HG03039 (cell line): ENCODE measurements around the gene PGBD5.

Experiments used
- ATAC-seq: cut with Tn5 transposase; IDR thresholded peaks from one replicate; pipeline ENCODE4 v1.9.1; 2021; ENCODE audit warnings: mild to moderate bottlenecking, moderate library complexity; ENCODE audit not compliant: unreplicated experiment

The PGBD5 gene

DNA sequence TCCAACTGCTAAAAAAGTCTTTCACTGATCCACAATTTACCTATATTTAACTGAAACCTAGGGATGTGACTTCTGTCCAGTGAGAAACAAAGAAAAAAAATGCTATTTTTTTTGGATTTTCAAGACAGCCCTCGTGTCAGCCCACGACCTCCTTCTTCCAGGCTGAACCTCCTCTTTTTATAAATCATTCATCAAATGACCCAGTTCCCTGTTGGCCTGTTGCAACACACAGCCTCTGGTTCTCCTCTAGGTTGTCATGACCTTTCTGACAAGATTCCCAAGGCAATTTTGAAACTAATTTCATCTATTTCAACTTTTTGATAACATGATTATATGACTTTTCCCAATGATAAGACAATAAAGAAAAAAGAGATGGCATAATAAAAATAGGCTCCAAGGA, 74.6 kb downstream of the PGBD5 start:
- ATAC-seq, result no peak

DNA sequence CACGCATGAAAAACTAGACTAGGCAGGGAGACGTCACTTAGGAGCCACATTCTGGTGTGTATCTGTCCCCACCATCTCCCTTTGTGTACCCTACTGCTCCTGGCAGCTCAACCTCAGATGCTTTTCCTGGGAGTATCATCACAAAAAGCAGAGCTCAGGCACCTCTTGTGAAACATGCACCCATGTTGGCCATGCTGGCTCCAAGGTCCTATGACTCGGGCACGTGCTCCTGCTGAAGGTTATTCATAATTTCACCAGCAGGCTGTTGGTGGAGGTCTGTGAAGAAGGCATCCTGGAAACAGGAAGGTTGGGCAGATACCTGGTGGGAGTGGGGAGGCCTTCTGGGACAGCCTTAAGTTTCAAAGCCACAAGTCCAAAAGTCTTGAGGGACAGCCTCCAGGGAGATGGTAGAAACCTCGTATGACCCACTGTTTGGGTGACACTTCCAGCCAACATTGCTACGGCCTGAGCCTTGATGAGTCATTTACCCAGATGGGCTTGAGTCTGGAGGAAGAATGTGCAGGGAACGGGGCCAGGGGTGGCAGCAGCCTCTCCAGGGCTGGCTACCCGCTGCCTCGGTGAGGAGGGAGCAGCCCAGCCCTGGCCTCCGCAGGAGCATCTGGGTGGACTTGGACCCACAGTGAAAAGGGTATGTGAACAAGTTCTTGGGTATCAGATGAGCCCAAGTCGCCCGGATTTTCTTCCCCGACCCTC, 75.8 kb downstream of the PGBD5 start:
- no peak for ATAC-seq

DNA sequence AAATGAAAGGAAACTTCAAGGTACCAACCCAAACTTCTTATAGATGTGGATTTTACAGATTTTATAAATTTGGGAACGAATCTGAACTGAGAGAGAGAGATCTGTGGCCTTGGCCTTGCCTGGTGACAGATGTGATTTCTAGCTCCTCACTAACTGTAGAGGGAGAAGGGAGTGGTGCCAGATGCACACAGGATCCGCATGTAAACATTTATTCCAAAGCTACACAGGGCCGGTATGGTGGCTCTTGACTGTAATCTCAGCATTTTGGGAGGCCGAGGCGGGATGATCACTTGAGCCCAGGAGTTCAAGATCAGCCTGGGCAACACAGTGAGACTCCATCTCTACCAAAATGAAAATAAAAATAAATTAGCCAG, 77.1 kb downstream of the PGBD5 start:
- ATAC-seq, result no peak

GRCh38 chr1:230348386-230349019, 77.6 kb downstream of the PGBD5 start:
- ATAC-seq, result no peak

GRCh38 chr1:230347896-230348295, 78.2 kb downstream of the PGBD5 start:
- ATAC-seq, result no peak

DNA sequence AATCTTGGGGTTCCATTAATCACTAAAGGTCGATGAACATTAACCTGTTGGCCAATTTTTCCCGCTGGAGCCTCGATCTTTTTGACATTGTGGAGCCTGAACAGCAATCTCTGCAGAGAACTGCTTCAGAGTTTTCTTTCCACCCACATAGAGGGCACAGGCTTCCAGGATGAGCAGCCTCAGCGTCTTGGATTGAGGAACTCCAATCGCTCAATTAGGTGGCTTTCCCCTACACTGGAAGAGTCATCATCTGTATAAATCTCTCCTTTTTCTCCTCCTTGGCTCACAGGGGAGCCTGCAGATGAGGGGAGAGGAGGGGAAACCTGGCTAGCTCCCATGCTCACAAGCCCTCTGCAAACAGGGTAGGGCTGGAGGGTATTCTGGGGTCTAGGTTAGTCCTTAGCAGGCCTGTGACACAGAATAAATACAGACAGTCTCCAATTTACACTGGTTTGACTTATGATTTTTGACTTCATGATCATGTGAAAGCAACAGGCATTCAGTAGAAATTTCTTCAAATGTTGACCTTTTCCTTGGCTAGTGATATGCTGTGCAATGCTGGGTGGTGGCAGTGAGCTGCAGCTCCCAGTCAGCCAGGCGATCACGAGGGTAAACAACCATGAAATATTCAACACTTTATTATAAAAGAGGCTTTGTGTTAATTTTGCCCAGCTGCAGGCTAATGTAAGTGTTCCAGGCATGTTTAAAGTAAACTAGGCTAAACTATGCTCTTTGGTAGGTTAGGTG, 80.8 kb downstream of the PGBD5 start:
- ATAC-seq, result no peak

DNA sequence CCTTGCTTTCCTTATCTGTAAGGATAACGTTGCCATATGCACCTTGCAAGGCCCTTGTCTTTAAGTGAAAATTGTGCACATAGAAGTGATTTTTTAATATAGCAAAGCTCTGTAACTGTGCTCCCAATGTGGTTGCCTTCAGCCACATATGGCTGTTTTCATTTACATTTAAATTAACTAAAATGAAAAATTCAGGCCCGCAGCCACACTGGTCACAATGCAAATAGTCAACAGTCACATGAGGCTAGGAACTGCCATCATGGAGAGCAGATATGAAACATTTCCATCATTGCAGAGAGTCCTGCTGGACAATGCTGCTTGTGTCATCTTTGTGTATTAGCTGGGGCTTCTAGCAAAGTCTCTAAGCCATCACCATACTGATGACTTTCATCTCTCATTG, 83.4 kb downstream of the PGBD5 start:
- no peak for ATAC-seq

- no peak for ATAC-seq
Measured at GRCh38 chr1:230342019-230342418, 84.1 kb downstream of the PGBD5 start.

DNA sequence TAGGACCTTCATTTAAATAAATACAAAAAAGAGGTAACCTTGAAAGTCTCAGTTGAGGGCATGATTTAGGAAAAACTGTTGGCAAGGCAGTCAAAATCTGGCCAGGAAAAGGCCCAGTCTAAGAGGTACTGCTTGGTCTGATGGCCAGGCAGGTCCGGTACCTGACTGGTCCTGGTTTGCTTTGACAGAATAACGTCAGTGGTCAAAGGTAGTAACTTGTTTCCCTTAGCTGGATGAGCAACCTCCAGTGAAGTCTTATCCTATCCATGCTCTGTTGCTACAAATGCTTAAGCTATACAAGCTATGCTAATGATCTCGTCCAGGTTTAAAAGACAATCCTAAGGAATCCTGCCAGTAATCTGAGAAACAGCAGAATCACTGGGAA, 85.0 kb downstream of the PGBD5 start:
- ATAC-seq, result no peak

GRCh38 chr1:230340526-230341161, 85.5 kb downstream of the PGBD5 start:
- no peak for ATAC-seq

DNA sequence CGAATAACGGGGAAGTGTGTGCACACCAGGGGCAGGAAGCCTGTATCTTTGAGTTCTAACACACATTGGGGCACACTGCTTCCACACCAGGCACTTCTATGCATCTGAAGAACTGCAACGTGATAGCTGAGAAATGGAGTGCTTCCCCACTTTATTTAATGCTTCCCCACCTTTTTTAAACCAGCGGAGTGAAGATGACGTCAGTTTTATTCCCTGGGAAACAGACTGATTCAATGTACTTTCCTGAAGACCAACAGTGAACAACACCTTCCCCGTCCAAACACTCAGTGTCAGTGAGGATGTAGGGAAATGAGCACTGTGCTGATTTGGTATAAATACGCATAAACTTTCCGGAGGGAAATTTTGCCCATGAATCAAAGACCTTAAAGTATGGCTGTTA, 87.1 kb downstream of the PGBD5 start:
- ATAC-seq, result no peak

- ATAC-seq, result no peak
Measured at GRCh38 chr1:230337266-230337665, 88.9 kb downstream of the PGBD5 start.

- ATAC-seq, result no peak
Measured at GRCh38 chr1:230335861-230336522, 90.1 kb downstream of the PGBD5 start.

DNA sequence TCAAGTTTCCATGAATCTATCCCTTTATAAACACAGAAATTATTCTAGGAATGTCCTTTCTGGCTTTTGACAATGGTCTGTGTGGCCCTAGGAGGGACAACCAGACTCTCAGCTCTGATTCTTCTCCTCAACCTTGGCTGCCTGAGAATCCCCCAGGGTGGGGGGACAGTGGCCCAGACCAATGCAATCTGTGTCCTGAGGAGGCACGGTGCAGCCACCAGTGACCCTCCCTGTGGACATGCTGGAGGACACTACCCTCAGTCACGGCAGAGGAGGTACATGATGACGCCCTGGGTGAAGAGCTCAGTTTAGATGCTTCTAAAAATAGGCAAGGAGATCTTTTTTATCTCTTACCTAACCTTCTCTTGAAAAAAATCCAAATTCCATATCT, 91.7 kb downstream of the PGBD5 start:
- no peak for ATAC-seq

GRCh38 chr1:230333590-230334446, 92.3 kb downstream of the PGBD5 start:
- no peak for ATAC-seq

DNA sequence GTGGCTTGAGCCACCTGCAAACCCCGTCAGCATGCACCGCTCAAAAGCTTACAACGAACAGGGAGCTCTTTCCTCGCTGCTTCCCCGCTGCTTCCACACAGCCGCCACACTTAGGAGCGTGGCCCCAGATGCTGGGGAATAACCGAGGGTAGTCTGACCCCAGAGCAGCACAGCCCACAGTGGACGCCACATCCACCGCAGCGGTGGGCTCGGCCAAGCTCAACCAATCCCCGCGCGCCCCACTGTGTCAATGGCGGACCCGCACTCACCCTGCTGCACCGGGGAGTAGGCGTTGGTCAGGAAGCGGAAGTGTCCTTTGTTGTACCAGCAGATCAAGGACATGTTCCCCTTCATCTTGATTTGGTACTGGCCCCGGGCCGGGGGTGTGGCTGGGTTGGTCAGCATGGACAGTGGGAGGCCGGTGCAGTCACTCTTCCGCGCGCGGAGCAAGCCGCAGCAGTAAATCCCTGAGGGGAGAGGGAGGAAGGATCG, 93.5 kb downstream of the PGBD5 start:
- ATAC-seq, result no peak

DNA sequence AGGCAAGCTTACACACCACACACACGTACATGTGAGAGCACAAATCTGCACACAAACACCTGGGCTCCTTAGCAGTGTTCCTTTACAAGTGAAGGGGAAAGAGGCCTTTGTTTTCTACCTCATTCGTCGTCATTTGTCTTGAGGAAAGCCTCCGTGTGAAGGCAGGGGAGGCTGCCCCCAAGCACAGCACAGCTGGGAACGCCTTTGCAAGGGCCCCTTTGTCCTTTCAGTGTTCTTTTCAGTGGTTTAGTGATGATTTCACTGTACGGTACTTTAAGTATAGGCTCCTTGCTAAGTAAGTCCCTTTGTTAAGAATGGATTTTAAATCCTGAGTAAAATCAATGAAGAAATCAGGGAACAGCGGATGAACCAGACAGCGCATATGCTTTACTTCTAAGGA, 94.1 kb downstream of the PGBD5 start:
- ATAC-seq, result no peak

DNA sequence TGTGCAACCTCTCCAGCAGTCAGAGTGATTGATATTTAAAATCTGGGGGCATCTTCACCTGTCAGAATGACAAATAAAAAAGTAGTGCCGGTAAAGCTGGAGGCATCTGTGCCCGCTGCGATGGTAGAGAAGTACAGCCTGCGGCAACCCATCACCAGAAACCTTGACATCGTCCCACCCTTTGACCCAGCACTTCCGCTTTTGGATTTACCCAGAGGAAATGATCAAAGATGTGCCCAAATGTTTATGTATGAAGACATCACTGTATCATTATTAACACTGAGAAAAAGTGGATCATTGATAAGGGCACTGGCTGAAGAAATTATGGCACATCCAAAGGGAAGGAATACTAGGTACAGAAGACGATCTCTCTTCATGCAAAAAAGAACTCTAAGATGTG, 96.0 kb downstream of the PGBD5 start:
- no peak for ATAC-seq

- no peak for ATAC-seq
Measured at GRCh38 chr1:230328342-230329015, 97.7 kb downstream of the PGBD5 start.

DNA sequence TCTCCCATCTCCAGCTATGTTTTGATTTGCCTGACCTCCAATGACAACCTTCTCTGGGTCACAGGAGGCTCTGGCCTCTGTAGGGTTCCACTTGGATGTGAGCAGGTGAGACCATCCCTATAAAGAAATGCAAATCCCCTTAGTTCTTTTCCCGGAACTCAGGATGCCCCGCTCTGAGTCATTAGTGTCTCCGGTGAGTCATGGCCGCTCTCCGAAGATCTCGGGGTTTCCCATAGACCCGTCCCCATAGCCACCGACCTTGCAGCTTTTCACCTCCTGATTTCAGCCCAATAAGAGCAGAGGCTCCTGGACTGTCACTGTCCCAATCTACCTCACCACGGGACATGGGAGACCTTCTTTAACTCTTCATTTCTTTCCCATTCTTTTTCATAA, 98.2 kb downstream of the PGBD5 start:
- no peak for ATAC-seq
